Measurements from ENCODE around the gene ACACB.

DNA sequence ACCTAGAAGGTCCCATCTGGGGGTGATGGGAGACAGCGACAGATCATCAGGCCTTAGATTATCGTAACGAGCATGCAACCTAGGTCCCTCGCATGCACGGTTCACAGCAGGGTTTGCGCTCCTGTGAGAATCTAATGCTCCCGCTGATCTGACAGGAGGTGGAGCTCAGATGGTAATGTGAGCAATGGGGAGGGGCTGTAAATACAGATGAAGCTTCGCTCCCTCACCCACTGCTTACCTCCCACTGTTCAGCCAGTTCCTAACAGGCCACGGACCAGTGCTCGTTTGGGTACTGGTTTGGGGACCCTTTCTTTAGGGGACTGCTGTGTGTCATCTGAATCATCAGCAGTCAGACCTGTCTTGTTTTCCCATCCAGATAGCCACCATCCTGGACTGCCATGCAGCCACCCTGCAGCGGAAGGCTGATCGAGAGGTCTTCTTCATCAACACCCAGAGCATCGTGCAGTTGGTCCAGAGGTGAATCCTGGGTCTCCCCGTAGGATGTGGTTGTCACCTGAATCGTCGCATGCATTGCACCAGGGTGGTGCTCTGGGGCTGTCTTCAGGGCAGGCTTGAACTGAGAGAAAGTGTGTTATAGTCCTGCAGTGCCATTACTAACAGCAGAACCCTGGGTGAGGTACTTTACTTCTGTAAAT is 96.2 kb downstream of the ACACB start:
- no peak for TF ChIP-seq POLR2A (IDR thresholded peaks at IDR 0.05)
- no peak for TF ChIP-seq CTCF (IDR thresholded peaks at IDR 0.05)

Measured in heart left ventricle (tissue), 13 donors.